HG02943 (cell line): ENCODE measurements around the gene H2BK1.

Experiments
- ATAC-seq: cut with Tn5 transposase; IDR thresholded peaks from one replicate; pipeline ENCODE4 v1.9.1; 2021; ENCODE audit warnings: mild to moderate bottlenecking, low read depth, moderate library complexity; ENCODE audit not compliant: unreplicated experiment

H2BK1 gene

GRCh38 chr7:151205730-151206129 lies 4.6 kb downstream of the H2BK1 start:
- ATAC-seq: no peak

GRCh38 chr7:151204383-151205032 lies 5.8 kb downstream of the H2BK1 start:
- ATAC-seq: no peak

- no peak for ATAC-seq
These were observed 7.5 kb downstream of the H2BK1 start for GRCh38 chr7:151202836-151203235.

GRCh38 chr7:151201751-151202150 lies 8.5 kb downstream of the H2BK1 start:
- ATAC-seq: no peak

GRCh38 chr7:151201344-151201743 lies 8.9 kb downstream of the H2BK1 start:
- ATAC-seq: no peak

- ATAC-seq: no peak
These were observed 11.1 kb downstream of the H2BK1 start for GRCh38 chr7:151198945-151199848.

- ATAC-seq: no peak
These were observed 12.4 kb downstream of the H2BK1 start for GRCh38 chr7:151197932-151198331.

GRCh38 chr7:151195616-151196450 lies 14.5 kb downstream of the H2BK1 start:
- no peak for ATAC-seq

- ATAC-seq: no peak
These were observed 16.1 kb downstream of the H2BK1 start for GRCh38 chr7:151194188-151194587.

GRCh38 chr7:151193203-151193978 lies 16.9 kb downstream of the H2BK1 start:
- no peak for ATAC-seq

- ATAC-seq: no peak
These were observed 18.2 kb downstream of the H2BK1 start for GRCh38 chr7:151192002-151192539.

- no peak for ATAC-seq
These were observed 18.7 kb downstream of the H2BK1 start for GRCh38 chr7:151191544-151191943.

- no peak for ATAC-seq
These were observed 21.2 kb downstream of the H2BK1 start for GRCh38 chr7:151189038-151189437.

- no peak for ATAC-seq
These were observed 22.1 kb downstream of the H2BK1 start for GRCh38 chr7:151188252-151188542.

GRCh38 chr7:151187409-151188251 lies 22.7 kb downstream of the H2BK1 start:
- ATAC-seq: no peak

- ATAC-seq: no peak
These were observed 23.5 kb downstream of the H2BK1 start, which contains the start of gene ASB10 for GRCh38 chr7:151186640-151187408. ASB10 (minus strand) TSS chr7:151187250; CDS start chr7:151187130, 120 bp downstream.

- no peak for ATAC-seq
These were observed 24.3 kb downstream of the H2BK1 start for GRCh38 chr7:151185762-151186639.
